Psoas muscle (tissue), 8 donors: ENCODE measurements around the gene C2orf68. TPM values are rescaled to one million over a fixed set of nuclear protein-coding genes. Genes with fewer than 3 reads are reported as not detected.

ENCODE experiments used
- ATAC-seq, 4 donors: fragments of 200-7000 bp; cut with Tn5 transposase; one replicate each; pipeline ENCODE4 v1.9.1; 2020; ENCODE audit warnings: moderate library complexity in 3 of 4, mild to moderate bottlenecking in 2 of 4
- DNase-seq, 2 donors: peaks; one replicate each; pipeline ENCODE4 v3.0.0-alpha.2; 2020
- H3K27ac ChIP-seq: fragments of 200-600 bp; one replicate; pipeline ENCODE4 v1.8.0; 2022
- H3K27me3 ChIP-seq, 3 donors: fragments of 200-600 bp in 1 of 3; one replicate each; pipeline versions ENCODE4 v1.6.1 to v1.8.0; 2013 to 2022; ENCODE audit warnings: low read length in 2 of 3, mild to moderate bottlenecking in 2 of 3, moderate library complexity in 1 of 3; ENCODE audit not compliant: insufficient read depth in 3 of 3
- H3K36me3 ChIP-seq, 2 donors: fragments of 200-600 bp in 1 of 2; one replicate each; pipeline versions ENCODE4 v1.6.1 to v1.8.0; 2013 to 2022; ENCODE audit warnings: low read depth in 1 of 2, mild to moderate bottlenecking in 1 of 2, moderate library complexity in 1 of 2; ENCODE audit not compliant: insufficient read depth in 1 of 2
- H3K4me1 ChIP-seq: fragments of 200-600 bp; one replicate; pipeline ENCODE4 v1.8.0; 2022
- H3K4me3 ChIP-seq: fragments of 200-600 bp; one replicate; pipeline ENCODE4 v1.8.0; 2022; ENCODE audit warnings: mild to moderate bottlenecking
- H3K9me3 ChIP-seq: fragments of 200-600 bp; one replicate; pipeline ENCODE4 v1.8.0; 2022
- CTCF ChIP-seq: fragments of 200-600 bp; IDR thresholded peaks from one replicate; pipeline ENCODE4 v1.8.0; 2022; ENCODE audit warnings: antibody characterized with exemption
- WGBS, 3 donors: extraction: QIAGEN DNeasy Blood & Tissue Kit; methylation state at CpG; one replicate each; pipeline versions ENCODE4 v1.1.6 to v1.1.7; 2013; 5-methylcytosine and 5-hydroxymethylcytosine counted together
- intact Hi-C, 2 donors: fragments of 100-400 bp; cut with DNase I; formaldehyde crosslinking; loops; one replicate each; pipeline versions ENCODE4 v1.11.0 to v1.14.2; 2022
- polyA plus RNA-seq, 3 donors: library from polyadenylated mRNA; stranded (reverse); fragments of 200-250 nt; gene quantifications; one replicate each; pipeline ENCODE4 v1.2.3, GENCODE V29; 2013
- total RNA-seq, 4 donors: library from RNA; stranded (reverse); fragmentation: NEBNext Ultra II Directional in 2 of 4; extraction: Animal tissue kit (Norgen Biotek cat#: 25700) in 2 of 4; gene quantifications; one replicate each; pipeline versions ENCODE4 v1.2.1 to v1.2.4, GENCODE V29; 2021 to 2023
- donor health status: healthy with polysubstance abuse.
- donor health status: DM: no; HTN: no; CAD: no; lungs with moderate emphysema.
- donor health status: Bipolar disorder and iron deficiency.
- donor health status: healthy.
- donor health status: DM: yes; HTN: yes; CAD: no.
- donor health status: DM: no; HTN: no; CAD: no.
- donor health status: DM: no; HTN: no; CAD: no.
- donor health status: DM: yes; HTN: yes; CAD: no.

Gene C2orf68
- total and polyA plus RNA-seq, 7 donors: 26.9 to 76.0 (median 45.6) TPM

DNA sequence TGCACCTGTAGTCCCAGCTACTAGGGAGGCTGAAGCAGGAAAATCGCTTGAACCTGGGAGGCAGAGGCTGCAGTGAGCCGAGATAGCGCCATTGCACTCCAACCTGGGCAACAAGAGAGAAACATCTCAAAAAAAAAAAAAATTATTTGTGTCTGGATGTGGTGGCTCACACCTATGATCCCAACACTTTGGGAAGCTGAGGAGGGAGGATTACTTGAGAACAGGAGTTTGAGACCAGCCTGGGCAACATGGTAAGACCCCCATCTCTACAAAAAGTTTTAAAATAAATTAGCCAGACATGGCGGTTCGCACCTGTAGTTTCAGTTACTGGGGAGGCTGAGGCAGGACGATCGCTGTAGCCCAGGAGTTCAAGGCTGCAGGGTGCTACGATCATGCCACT, 36.1 kb downstream of the C2orf68 start:
- H3K27ac ChIP-seq: no peak overlapping the region
- H3K27me3 ChIP-seq: no peaks in the 10 kb centered on the region
- 85 to 93% (median 93%) methylated on average over 8 of the region's 8 CpGs for WGBS, 3 donors
- H3K36me3 ChIP-seq: no peaks in the 10 kb centered on the region
- DNase-seq (no peak), ATAC-seq (no peak)
- no peaks in the 10 kb centered on the region for H3K9me3 ChIP-seq
- TF ChIP-seq CTCF: no peak
- no peak overlapping the region for H3K4me3 ChIP-seq
- H3K4me1 ChIP-seq: peaks cover 26% of the 10 kb centered on the region
- intact Hi-C loops: no loop called here

- ATAC-seq: no peak
- DNase-seq: no peak
- Histone ChIP-seq H3K4me3 (no peak overlapping the region), H3K9me3 (no peaks in the 10 kb centered on the region), H3K27me3 (no peaks in the 10 kb centered on the region), H3K4me1 (no peaks in the 10 kb centered on the region), H3K36me3 (no peaks in the 10 kb centered on the region), H3K27ac (no peak overlapping the region)
- TF ChIP-seq CTCF: no peak
- WGBS, 3 donors: 73 to 87% (median 73%) methylated on average over 4 of the region's 4 CpGs
- intact Hi-C loops: no loop called here
These were observed 45.6 kb downstream of the C2orf68 start for GRCh38 chr2:85566265-85566664.

DNA sequence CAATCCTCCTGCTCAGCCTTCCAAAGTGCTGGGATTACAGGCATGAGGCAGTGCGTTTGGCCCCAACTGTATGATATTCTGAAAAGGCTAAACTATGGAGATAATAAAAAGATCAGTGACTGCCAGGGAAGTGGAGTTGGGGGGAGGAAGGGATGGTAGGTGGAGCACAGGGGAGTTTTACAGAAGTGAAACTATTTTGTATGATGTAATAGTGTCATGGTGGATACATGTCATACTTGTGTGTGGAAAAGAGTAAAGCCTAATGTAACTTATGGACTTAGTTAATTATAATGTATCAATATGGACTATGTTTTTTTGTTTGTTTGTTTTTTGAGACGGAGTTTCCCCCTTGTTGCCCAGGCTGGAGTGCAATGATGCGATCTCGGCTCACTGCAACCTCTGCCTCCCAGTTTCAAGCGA, 47.7 kb downstream of the C2orf68 start:
- H3K9me3 ChIP-seq: no peaks in the 10 kb centered on the region
- ATAC-seq: no peak

DNA sequence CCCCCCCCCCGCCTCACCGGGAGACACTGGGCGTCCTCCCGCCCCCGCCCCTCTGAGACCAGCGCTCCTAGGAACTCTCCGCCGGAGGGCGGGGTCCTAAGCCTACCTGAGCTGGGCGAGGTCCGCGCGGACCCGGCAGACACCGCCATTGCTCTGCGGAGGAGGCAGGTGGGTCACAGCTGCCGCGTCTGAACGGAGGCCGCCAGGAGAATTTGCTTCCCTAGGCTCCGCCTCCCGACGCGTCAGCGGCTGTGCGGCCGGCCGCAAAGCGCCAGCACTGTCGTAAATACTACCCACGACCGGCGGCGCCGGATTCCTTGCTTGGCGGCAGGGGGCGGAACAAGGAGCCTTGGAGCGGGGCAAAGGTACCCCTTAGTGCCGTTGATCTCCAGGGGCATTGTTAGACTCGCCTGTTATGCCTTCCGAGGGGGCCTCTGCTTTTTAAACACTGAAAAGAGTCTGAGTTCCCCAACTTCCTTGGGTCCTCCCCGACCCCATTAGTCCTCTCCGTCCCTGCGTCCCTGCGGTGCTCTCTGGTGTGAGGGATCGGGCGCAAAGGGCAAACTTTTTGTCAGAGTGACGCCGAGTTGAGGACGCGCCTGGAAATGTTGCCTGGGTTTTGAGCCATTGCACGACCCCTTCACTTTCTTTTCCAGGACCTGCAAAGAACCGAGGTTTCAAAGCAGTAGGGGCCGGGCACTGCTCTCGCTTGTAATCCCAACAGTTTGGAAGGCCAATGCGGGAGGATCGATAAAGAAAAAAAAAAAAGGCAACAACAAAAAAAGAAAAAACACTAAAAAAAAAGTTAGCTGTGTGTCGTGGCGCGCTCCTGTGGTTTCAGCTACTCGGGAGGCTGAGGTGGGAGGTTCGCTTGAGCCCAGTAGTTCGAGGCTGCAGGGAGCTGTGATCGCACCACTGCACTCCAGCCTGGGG, 50.3 kb downstream of the C2orf68 start, which contains the start of gene GGCX:
GGCX (minus strand) TSS at position 214 of the 933 bp plus-strand sequence; CDS start at position 149, 65 bp downstream.
- peak within 1 kb of the TSS; percentile 88 for H3K27ac ChIP-seq
- H3K4me1 ChIP-seq: peaks cover 12% of the 10 kb centered on the region
- no peaks in the 10 kb centered on the region for H3K27me3 ChIP-seq
- peaks cover 4 to 31% of the 10 kb centered on the region in 2 donors for H3K36me3 ChIP-seq
- peak; percentile 97 to 98 for DNase-seq
- H3K9me3 ChIP-seq: no peaks in the 10 kb centered on the region
- ATAC-seq: peak; percentile 94 to 97 (median 96)
- peak; percentile 11 for TF ChIP-seq CTCF
- intact Hi-C loops: loop anchor here (5.0 kb wide), 1 partner anchor 36 kb away; the partner anchor contains the start of gene RNF181 (in 2 of the 2)
- 3 to 4% (median 4%) methylated on average over 60 to 64 of the region's 64 CpGs for WGBS, 3 donors
- H3K4me3 ChIP-seq: peak within 1 kb of the TSS; percentile 81

More for the DNA sequence above, 47.7 kb downstream of the C2orf68 start:
- H3K4me1 ChIP-seq: peaks cover 12% of the 10 kb centered on the region
- no peak overlapping the region for H3K4me3 ChIP-seq
- H3K36me3 ChIP-seq: peaks cover under 1 to 5% of the 10 kb centered on the region in 2 donors
- 82 to 87% (median 85%) methylated on average over 5 of the region's 5 CpGs for WGBS, 3 donors
- DNase-seq: no peak
- TF ChIP-seq CTCF: no peak
- H3K27ac ChIP-seq: no peak overlapping the region
- intact Hi-C loops: loop anchor here (5.0 kb wide), 1 partner anchor 33 kb away; the partner anchor contains the start of gene RNF181 (in 2 of the 2)
- H3K27me3 ChIP-seq: no peaks in the 10 kb centered on the region
